Fibroblast of the aortic adventitia (primary cell): Measurements from ENCODE around the gene SSTR1. TPM values are rescaled to one million over a fixed set of nuclear protein-coding genes. Genes with fewer than 3 reads are reported as not detected.

ENCODE experiments used
- DNase-seq: peaks from one replicate; pipeline ENCODE4 v3.0.0-alpha.2; 2010; ENCODE audit warnings: low read depth
- H3K4me3 ChIP-seq: 2 replicates; pipeline ENCODE4 v1.5.1; 2011; ENCODE audit warnings: low read depth, mild to moderate bottlenecking, control low read depth, low read length, moderate library complexity
- total RNA-seq: library from RNA; depleted of rRNA; stranded (reverse); fragments of >200 nt; gene quantifications from 2 replicates; pipeline ENCODE4 v1.2.3, GENCODE V29; 2012; ENCODE audit warnings: low replicate concordance
- TF ChIP-seq, protein P1 (sequence below): IDR thresholded peaks from 2 replicates; pipeline ENCODE4 v1.5.1; 2011; ENCODE audit warnings: mild to moderate bottlenecking, low read length, control low read depth, inconsistent platforms; ENCODE audit not compliant: insufficient read depth

SSTR1 gene
- total RNA-seq, 1 donor = 0.63 TPM

DNA sequence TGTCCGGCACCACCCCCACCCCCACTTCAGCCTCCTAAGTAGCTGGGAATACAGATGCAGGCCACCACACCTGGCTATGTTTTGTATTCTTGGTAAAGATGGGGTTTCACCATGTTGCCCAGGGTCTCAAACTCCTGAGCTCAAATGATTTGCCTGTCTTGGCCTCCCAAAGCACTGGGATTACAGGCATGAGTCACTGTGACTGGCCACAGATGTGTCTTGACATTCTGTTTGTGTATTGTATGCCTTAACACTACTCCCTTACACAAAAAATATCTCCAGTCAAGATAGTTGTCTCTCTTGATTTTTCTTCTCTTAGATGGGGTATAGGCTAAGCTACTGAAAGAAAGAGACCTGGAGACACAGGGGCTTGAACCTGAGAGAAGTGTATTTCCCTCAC is 30.6 kb downstream of the SSTR1 start:
- no peak for DNase-seq
- no peak overlapping the region for H3K4me3 ChIP-seq
- TF ChIP-seq, protein P1, sequence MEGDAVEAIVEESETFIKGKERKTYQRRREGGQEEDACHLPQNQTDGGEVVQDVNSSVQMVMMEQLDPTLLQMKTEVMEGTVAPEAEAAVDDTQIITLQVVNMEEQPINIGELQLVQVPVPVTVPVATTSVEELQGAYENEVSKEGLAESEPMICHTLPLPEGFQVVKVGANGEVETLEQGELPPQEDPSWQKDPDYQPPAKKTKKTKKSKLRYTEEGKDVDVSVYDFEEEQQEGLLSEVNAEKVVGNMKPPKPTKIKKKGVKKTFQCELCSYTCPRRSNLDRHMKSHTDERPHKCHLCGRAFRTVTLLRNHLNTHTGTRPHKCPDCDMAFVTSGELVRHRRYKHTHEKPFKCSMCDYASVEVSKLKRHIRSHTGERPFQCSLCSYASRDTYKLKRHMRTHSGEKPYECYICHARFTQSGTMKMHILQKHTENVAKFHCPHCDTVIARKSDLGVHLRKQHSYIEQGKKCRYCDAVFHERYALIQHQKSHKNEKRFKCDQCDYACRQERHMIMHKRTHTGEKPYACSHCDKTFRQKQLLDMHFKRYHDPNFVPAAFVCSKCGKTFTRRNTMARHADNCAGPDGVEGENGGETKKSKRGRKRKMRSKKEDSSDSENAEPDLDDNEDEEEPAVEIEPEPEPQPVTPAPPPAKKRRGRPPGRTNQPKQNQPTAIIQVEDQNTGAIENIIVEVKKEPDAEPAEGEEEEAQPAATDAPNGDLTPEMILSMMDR = no peak

DNA sequence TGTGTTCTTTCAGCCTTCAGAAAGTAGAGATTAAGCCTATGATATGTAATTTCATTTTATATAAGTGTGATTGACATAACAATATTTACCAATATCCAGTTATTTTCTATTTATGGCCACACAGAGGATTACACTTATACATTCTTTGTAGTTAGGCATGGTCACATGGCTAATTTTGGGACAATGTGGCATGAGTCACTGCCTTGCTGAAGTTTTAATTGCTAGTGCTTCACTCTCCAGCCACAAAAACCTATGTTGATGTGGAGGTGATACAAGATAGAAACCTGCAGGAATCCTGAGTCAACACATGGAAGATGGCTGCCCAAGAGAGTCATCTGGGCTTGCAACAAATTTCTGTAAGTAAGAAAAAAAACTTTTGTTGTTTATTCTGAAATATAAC is 31.2 kb downstream of the SSTR1 start:
- H3K4me3 ChIP-seq = no peak overlapping the region
- no peak for DNase-seq
- TF ChIP-seq, protein P1 = no peak

DNA sequence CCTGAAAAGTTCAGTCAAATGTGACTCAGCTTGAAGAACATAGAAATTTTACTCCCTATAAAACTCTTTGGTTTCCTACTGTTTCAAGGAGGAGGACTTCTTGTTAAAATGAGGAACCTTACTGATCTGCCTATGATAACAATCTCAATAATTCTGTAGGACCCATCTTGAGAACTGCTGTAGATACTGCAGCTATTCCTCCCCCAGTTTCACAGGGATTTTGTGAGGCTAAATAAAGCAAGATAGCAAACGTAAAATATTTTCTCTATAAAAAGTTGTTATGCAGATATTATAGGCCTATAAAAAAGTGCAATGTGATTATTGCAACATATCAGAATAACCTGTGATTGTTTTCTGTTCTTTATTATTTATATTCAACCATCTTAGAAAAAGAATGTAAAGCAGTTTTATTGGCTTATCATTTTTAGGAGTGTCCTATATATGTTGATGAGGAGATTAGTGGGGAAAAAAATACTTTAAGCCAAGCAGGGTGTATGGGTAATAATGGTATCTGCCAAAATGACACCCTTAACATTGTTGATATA is 36.1 kb downstream of the SSTR1 start:
- no peak overlapping the region for H3K4me3 ChIP-seq
- no peak for DNase-seq
- TF ChIP-seq, protein P1 = no peak

- TF ChIP-seq, protein P1 = no peak
- DNase-seq = no peak
- H3K4me3 ChIP-seq = no peak overlapping the region
Measured at GRCh38 chr14:38248321-38249028, 40.8 kb downstream of the SSTR1 start.

DNA sequence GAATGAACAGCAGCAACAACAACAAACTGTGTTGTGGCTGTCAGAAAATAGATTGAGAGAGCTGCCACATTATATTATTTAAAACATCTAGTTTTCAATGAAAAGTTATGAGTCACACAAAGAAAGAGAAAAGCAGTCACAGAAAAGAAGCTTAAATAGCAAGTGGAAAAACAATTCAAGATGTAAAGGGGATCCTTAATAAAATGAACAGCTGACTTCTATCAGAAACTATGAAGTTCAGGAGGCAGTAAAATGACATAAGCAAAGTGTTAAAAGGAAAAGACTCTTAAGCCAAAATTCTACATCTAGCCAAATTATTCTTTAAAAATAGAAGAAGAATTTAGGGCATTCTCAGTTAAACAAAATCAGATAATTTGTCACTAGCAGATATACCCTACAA is 42.6 kb downstream of the SSTR1 start:
- TF ChIP-seq, protein P1 = no peak
- DNase-seq = no peak
- H3K4me3 ChIP-seq = no peak overlapping the region

DNA sequence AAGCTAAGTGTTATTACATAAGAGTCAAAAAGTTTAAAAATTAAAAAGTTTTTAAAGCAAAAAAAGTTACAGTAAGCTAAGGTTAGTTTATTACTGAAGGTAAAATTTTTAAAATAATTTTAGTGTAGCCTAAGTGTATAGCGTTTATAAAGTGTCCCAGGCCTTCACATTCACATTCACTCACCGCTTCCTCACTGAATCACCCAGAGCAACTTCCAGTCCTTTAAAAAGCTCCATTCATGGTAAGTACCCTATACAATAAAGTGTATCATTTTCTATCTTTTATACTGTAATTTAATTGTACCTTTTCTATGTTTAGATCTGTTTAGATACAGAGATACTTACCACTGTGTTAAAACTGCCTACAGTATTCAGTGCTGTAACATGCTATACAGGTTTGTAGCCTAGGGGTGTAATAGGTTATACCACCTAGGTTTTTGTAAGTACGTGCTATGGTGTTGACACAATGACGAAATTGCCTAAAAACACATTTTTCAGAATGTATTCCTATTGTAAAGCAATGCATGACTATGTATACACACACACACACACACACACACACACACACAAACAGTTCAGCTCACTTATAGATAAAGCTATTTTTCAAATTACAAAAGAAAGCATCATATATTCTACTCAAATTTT is 44.5 kb downstream of the SSTR1 start:
- DNase-seq = no peak
- TF ChIP-seq, protein P1 = no peak
- H3K4me3 ChIP-seq = no peak overlapping the region
